CD4-positive, alpha-beta T cell (primary cell): ENCODE data around the gene KCNMB2. TPM values are rescaled to one million over a fixed set of nuclear protein-coding genes. Genes with fewer than 3 reads are reported as not detected.

Experiments used
- ATAC-seq: fragments of 200-7000 bp; cut with Tn5 transposase; one replicate; pipeline ENCODE4 v1.10.0; 2022; ENCODE audit warnings: mild to moderate bottlenecking; ENCODE audit not compliant: poor library complexity
- CTCF ChIA-PET: fragments of 350-600 bp; sonication (Branson Sonifier 250); formaldehyde crosslinking; loops from one replicate; lab custom pipeline; 2021; ENCODE audit warnings: antibody characterized with exemption, inconsistent platforms; lab: Charles Lee
- POLR2A ChIA-PET: fragments of 350-600 bp; sonication (Branson Sonifier 250); formaldehyde crosslinking; loops from one replicate; lab custom pipeline; 2021; ENCODE audit warnings: antibody characterized with exemption, inconsistent platforms; lab: Charles Lee
- DNase-seq, 14 experiments: peaks; one replicate each; pipeline ENCODE4 v3.0.0-alpha.2; 2013 to 2020; ENCODE audit warnings: mixed read lengths in 2 of 14
- H3K27ac ChIP-seq, 2 donors: one replicate each; pipeline versions ENCODE4 v1.5.1 to v1.7.0; 2013; ENCODE audit warnings: low read length in 2 of 2, low read depth in 1 of 2, mild to moderate bottlenecking in 1 of 2
- H3K27me3 ChIP-seq, 2 experiments: 1 replicate in 1 of 2; 2 replicates in 1 of 2; pipeline versions ENCODE4 v1.6.1 to v1.7.0; 2013; ENCODE audit warnings: low read length in 2 of 2, control low read depth in 1 of 2, mild to moderate bottlenecking in 1 of 2, moderate library complexity in 1 of 2; ENCODE audit not compliant: insufficient read depth in 2 of 2, control insufficient read depth in 1 of 2
- H3K36me3 ChIP-seq: one replicate; pipeline ENCODE4 v1.6.1; 2013; ENCODE audit warnings: low read length, control low read depth; ENCODE audit not compliant: insufficient read depth
- H3K4me1 ChIP-seq: one replicate; pipeline ENCODE4 v1.6.1; 2013; ENCODE audit warnings: low read length, control low read depth; ENCODE audit not compliant: insufficient read depth
- H3K4me3 ChIP-seq: one replicate; pipeline ENCODE4 v1.5.1; 2013; ENCODE audit warnings: mild to moderate bottlenecking, low read length, moderate library complexity
- H3K9me3 ChIP-seq, 2 experiments: 1 replicate in 1 of 2; 2 replicates in 1 of 2; pipeline versions ENCODE4 v1.6.1 to v1.7.0; 2013; ENCODE audit warnings: low read length in 2 of 2, mild to moderate bottlenecking in 2 of 2, control low read depth in 1 of 2, moderate library complexity in 1 of 2; ENCODE audit not compliant: control insufficient read depth in 1 of 2, insufficient read depth in 1 of 2
- H3K27ac Mint-ChIP-seq: one replicate; pipeline ENCODE4 v1.8.0; 2020; ENCODE audit warnings: mixed read lengths
- H3K27me3 Mint-ChIP-seq: one replicate; pipeline ENCODE4 v1.8.0; 2021; ENCODE audit warnings: mixed read lengths
- H3K36me3 Mint-ChIP-seq: one replicate; pipeline ENCODE4 v1.8.0; 2021; ENCODE audit warnings: low read depth, mixed read lengths
- H3K4me1 Mint-ChIP-seq: one replicate; pipeline ENCODE4 v1.8.0; 2021; ENCODE audit warnings: low read depth, mixed read lengths
- H3K4me3 Mint-ChIP-seq: one replicate; pipeline ENCODE4 v1.8.0; 2020; ENCODE audit warnings: mild to moderate bottlenecking, mixed read lengths
- H3K9me3 Mint-ChIP-seq: one replicate; pipeline ENCODE4 v1.8.0; 2020; ENCODE audit warnings: mixed read lengths
- intact Hi-C, 2 experiments: fragments of 100-400 bp; cut with DNase I in 1 of 2; cut with micrococcal nuclease in 1 of 2; formaldehyde crosslinking; loops; one replicate each; pipeline versions ENCODE4 v1.15.1 to v1.9.0; 2023 to 2025; cut with DNase I, micrococcal nuclease
- total RNA-seq, 174 experiments: library from RNA in 2 of 174; stranded (reverse) in 2 of 174; gene quantifications; one replicate each; pipeline ENCODE4 v1.2.3 and lab custom pipeline; 2021 to 2026
- TF ChIP-seq, protein P1 (sequence below): fragments of 200-600 bp; IDR thresholded peaks from one replicate; pipeline ENCODE4 v1.8.0; 2022; ENCODE audit warnings: antibody characterized with exemption, mild to moderate bottlenecking

The KCNMB2 gene
- total RNA-seq, 2 experiments from 2014 or later: not detected

DNA sequence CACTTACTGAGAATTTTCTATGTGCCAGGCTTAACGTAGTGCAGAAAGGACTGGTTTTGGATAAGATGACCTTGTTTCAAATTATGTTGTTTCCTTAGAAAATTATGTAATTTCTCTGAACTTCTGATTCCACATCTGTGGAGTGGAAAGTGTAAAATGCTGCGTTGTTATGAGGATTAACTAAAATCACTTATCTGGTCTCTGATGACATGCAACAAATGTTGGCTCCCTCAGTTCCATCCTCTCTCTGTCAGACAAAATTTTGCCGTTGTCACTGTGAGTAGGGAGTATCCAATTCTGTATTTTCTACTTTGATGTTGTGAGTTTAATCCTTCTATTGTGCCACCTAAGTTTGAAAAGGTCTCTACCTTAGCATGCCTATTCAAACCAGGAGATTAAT, 175.5 kb downstream of the KCNMB2 start:
- Mint-ChIP-seq H3K27ac (no peak overlapping the region), H3K4me3 (no peak overlapping the region), H3K9me3 (no peaks in the 10 kb centered on the region), H3K4me1 (no peaks in the 10 kb centered on the region), H3K27me3 (no peaks in the 10 kb centered on the region), H3K36me3 (no peaks in the 10 kb centered on the region)
- no peak for DNase-seq
- no peak for ATAC-seq
- no peaks in the 10 kb centered on the region for H3K4me1 ChIP-seq
- no peak overlapping the region for H3K27ac ChIP-seq
- TF ChIP-seq, protein P1, sequence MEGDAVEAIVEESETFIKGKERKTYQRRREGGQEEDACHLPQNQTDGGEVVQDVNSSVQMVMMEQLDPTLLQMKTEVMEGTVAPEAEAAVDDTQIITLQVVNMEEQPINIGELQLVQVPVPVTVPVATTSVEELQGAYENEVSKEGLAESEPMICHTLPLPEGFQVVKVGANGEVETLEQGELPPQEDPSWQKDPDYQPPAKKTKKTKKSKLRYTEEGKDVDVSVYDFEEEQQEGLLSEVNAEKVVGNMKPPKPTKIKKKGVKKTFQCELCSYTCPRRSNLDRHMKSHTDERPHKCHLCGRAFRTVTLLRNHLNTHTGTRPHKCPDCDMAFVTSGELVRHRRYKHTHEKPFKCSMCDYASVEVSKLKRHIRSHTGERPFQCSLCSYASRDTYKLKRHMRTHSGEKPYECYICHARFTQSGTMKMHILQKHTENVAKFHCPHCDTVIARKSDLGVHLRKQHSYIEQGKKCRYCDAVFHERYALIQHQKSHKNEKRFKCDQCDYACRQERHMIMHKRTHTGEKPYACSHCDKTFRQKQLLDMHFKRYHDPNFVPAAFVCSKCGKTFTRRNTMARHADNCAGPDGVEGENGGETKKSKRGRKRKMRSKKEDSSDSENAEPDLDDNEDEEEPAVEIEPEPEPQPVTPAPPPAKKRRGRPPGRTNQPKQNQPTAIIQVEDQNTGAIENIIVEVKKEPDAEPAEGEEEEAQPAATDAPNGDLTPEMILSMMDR: no peak
- CTCF ChIA-PET: no interaction called here
- H3K36me3 ChIP-seq: no peaks in the 10 kb centered on the region
- no peak overlapping the region for H3K4me3 ChIP-seq
- no peaks in the 10 kb centered on the region for H3K9me3 ChIP-seq
- no peaks in the 10 kb centered on the region for H3K27me3 ChIP-seq
- POLR2A ChIA-PET: no interaction called here
- intact Hi-C loops: no loop called here

- no peaks in the 10 kb centered on the region for H3K9me3 Mint-ChIP-seq
- POLR2A ChIA-PET: no interaction called here
These were observed 176.0 kb downstream of the KCNMB2 start for GRCh38 chr3:178712247-178712646.

GRCh38 chr3:178714925-178715832, 178.9 kb downstream of the KCNMB2 start:
- intact Hi-C loops: no loop called here
- DNase-seq: no peak
- POLR2A ChIA-PET: no interaction called here

More at GRCh38 chr3:178712247-178712646, 176.0 kb downstream of the KCNMB2 start:
- Mint-ChIP-seq H3K4me1 (no peaks in the 10 kb centered on the region), H3K27ac (no peak overlapping the region), H3K4me3 (no peak overlapping the region), H3K27me3 (no peaks in the 10 kb centered on the region), H3K36me3 (no peaks in the 10 kb centered on the region)
- Histone ChIP-seq H3K27ac (no peak overlapping the region), H3K4me1 (no peaks in the 10 kb centered on the region), H3K27me3 (no peaks in the 10 kb centered on the region), H3K9me3 (no peaks in the 10 kb centered on the region), H3K36me3 (no peaks in the 10 kb centered on the region), H3K4me3 (no peak overlapping the region)
- CTCF ChIA-PET: no interaction called here
- TF ChIP-seq, protein P1: no peak
- DNase-seq: no peak
- intact Hi-C loops: no loop called here
- no peak for ATAC-seq

More at GRCh38 chr3:178714925-178715832, 178.9 kb downstream of the KCNMB2 start:
- H3K4me1 ChIP-seq: no peaks in the 10 kb centered on the region
- no peak overlapping the region for H3K4me3 Mint-ChIP-seq
- no peaks in the 10 kb centered on the region for H3K27me3 ChIP-seq
- no peaks in the 10 kb centered on the region for H3K9me3 ChIP-seq
- H3K9me3 Mint-ChIP-seq: no peaks in the 10 kb centered on the region
- CTCF ChIA-PET: interaction anchor here (1.0 kb wide), 1 partner anchor 10 kb away, joined by 3 read pairs; no protein-coding TSS in a partner anchor
- no peaks in the 10 kb centered on the region for H3K36me3 Mint-ChIP-seq
- H3K27ac ChIP-seq: no peak overlapping the region
- H3K27me3 Mint-ChIP-seq: no peaks in the 10 kb centered on the region
- H3K27ac Mint-ChIP-seq: no peak overlapping the region
- ATAC-seq: no peak
- no peak overlapping the region for H3K4me3 ChIP-seq
- no peaks in the 10 kb centered on the region for H3K4me1 Mint-ChIP-seq
- no peaks in the 10 kb centered on the region for H3K36me3 ChIP-seq
- TF ChIP-seq, protein P1: no peak
